Hepatocyte (in vitro differentiated cells): ENCODE data around the gene GNAT2.

Source experiments
- CTCF ChIP-seq: fragments of 200-600 bp; sonication (generic); IDR thresholded peaks from 2 replicates; pipeline ENCODE4 v1.5.1; 2016; ENCODE audit warnings: antibody characterized with exemption, mild to moderate bottlenecking; ENCODE audit not compliant: poor library complexity
- EZH2 ChIP-seq: fragments of 200-600 bp; sonication (generic); IDR thresholded peaks from 2 replicates; pipeline ENCODE4 v1.6.1; 2016; ENCODE audit warnings: antibody characterized with exemption, mild to moderate bottlenecking, borderline replicate concordance
- EZH2phosphoT487 ChIP-seq: fragments of 200-600 bp; sonication (generic); IDR thresholded peaks from one replicate; pipeline ENCODE4 v1.6.1; 2018; ENCODE audit warnings: antibody characterized with exemption, mild to moderate bottlenecking, low read depth, moderate library complexity; ENCODE audit not compliant: unreplicated experiment, severe bottlenecking

- TF ChIP-seq CTCF (no peak), EZH2phosphoT487 (no peak), EZH2 (no peak)
Measured at GRCh38 chr1:109661391-109661790, 42.0 kb upstream of the GNAT2 start.
